ENCODE measurements around the gene CTU2. TPM values are rescaled to one million over a fixed set of nuclear protein-coding genes. Genes with fewer than 3 reads are reported as not detected.

CTU2 gene
- total and polyA plus RNA-seq, 2 of the 8 experiments (the other 6 are each of a cell fraction or from before 2014, with no cell fraction given): 32.7 to 42.9 TPM

DNA sequence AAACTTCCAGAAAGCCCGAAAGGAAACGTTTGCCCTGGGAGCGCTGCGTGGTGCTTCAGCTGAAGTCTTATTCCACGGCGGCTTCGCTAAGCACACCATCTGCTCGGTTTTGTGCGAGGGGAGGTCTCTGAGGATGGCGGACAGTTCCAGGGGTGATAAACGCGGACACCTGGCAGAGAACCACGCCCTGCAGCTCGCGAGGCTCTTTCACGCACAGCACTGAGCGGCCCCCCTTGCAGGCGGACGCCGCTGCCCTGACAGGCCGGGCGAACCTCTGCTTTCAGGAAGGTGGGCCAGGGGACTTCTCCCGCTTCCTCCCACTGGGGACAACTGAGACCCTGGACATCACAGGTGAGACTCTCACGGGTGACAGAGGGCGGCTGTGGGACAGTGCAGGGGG lies 47.1 kb upstream of the CTU2 start:
- Histone ChIP-seq H3K14ac (ENCODE audit: insufficient read length) (no peak overlapping the region), H3K4ac (replicated peaks; ENCODE audit: insufficient read length, low read depth, low read length) (no peak overlapping the region), H3K4me2 (ENCODE audit: insufficient read depth in 1 of 2, low read depth in 2 of 2, low read length in 2 of 2) (no peak overlapping the region), H2AFZ (ENCODE audit: low read length) (no peak overlapping the region), H2BK15ac (ENCODE audit: low read length) (no peak overlapping the region), H3K79me2 (ENCODE audit: control insufficient read depth in 1 of 2, insufficient read depth in 2 of 2, low read length in 2 of 2) (peaks cover 0 to 33% of the 10 kb centered on the region in 2 experiments; a peak in 3 of 4 replicates), H3K23ac (ENCODE audit: insufficient read length) (no peak overlapping the region), H4K91ac (replicated peaks; ENCODE audit: insufficient read length, low read length) (no peak overlapping the region), H3K27ac (ENCODE audit: low read depth, low read length) (no peak overlapping the region), H4K20me1 (replicated peaks in 1 of 2; ENCODE audit: control insufficient read depth in 1 of 2, insufficient read depth in 2 of 2, low read length in 2 of 2) (peaks cover 2 to 27% of the 10 kb centered on the region in 2 experiments), H3K36me3 (ENCODE audit: control insufficient read depth in 2 of 4, insufficient read depth in 4 of 4, low read length in 3 of 4) (peaks cover 3 to 22% (median 4%) of the 10 kb centered on the region in 4 experiments; a peak in 6 of 8 replicates), H3K23me2 (ENCODE audit: low read depth, low read length) (peaks cover 7% of the 10 kb centered on the region; the same call in 1 of the 2 replicates), H3K9ac (replicated peaks in 1 of 4; ENCODE audit: extremely low read depth in 1 of 4, low read depth in 3 of 4, low read length in 3 of 4) (no peak overlapping the region), H3K4me3 (ENCODE audit: extremely low read depth in 1 of 4, insufficient read depth in 2 of 4, low read depth in 3 of 4, low read length in 4 of 4) (no peak overlapping the region), H3K9me3 (ENCODE audit: insufficient read depth in 2 of 2, low read depth in 1 of 2, low read length in 1 of 2) (no peaks in the 10 kb centered on the region), H2BK120ac (replicated peaks; ENCODE audit: low read depth, low read length) (no peak overlapping the region), H3K79me1 (ENCODE audit: low read depth, low read length) (peaks cover 2% of the 10 kb centered on the region; the same call in 1 of the 2 replicates), H2AK5ac (ENCODE audit: low read depth, low read length) (no peak overlapping the region), H3K27me3 (replicated peaks in 1 of 4; ENCODE audit: control insufficient read depth in 3 of 4, extremely low read depth in 1 of 4, insufficient read depth in 3 of 4, low read length in 3 of 4) (no peaks in the 10 kb centered on the region), H3K18ac (ENCODE audit: extremely low read depth, low read length) (no peak overlapping the region), H2BK12ac (ENCODE audit: low read depth, low read length) (no peak overlapping the region), H3K56ac (replicated peaks; ENCODE audit: insufficient read length, low read depth, low read length) (no peak overlapping the region), H4K5ac (ENCODE audit: insufficient read length, low read depth, low read length) (no peak overlapping the region), H2BK5ac (ENCODE audit: low read depth, low read length) (no peak overlapping the region), H3K4me1 (replicated peaks in 1 of 4; ENCODE audit: control insufficient read depth in 3 of 4, insufficient read depth in 4 of 4, low read length in 3 of 4) (peaks cover 0 to 3% (median 0%) of the 10 kb centered on the region in 4 experiments; a peak in 2 of 7 replicates), H4K8ac (ENCODE audit: extremely low read depth, insufficient read depth, low read length) (peak overlapping the region; percentile 16; the same call in 1 of the 2 replicates), H2BK20ac (ENCODE audit: low read length) (no peak overlapping the region)
- DNase-seq (ENCODE audit: low read depth in 1 of 2, low spot score in 2 of 2): no peak
- no peak for FAIRE-seq
- 92% methylated on average over 25 of the region's 25 CpGs; no CpG with 5 or more reads in 1 of the 2 experiments for WGBS, 2 experiments (ENCODE audit: extremely low coverage in 1 of 2, insufficient coverage in 1 of 2, insufficient read length in 1 of 2, insufficient replicate concordance in 2 of 2, low coverage in 1 of 2, low lambda C conversion rate in 2 of 2, missing lambda C conversion rate in 1 of 2)
- POLR2A ChIA-PET (ENCODE audit: partially characterized antibody): interaction anchor here (1.2 to 2.3 kb wide), 3 partner anchors 9 to 28 kb away, joined by 3 to 6 read pairs (median 4); no protein-coding TSS in a partner anchor
- CTCF ChIA-PET (ENCODE audit: partially characterized antibody): interaction anchor here (1.5 kb wide), 1 partner anchor 14 kb away, joined by 5 read pairs; no protein-coding TSS in a partner anchor
- no peak for TF ChIP-seq SIN3A (conservative IDR thresholded peaks at IDR 0.05 in 1 of 2, IDR thresholded peaks at IDR 0.05 in 1 of 2; ENCODE audit: low read depth in 1 of 2, low read length in 2 of 2)
- no peak for TF ChIP-seq SP4 (IDR thresholded peaks at IDR 0.05; ENCODE audit: low read length)
- no peak for TF ChIP-seq CBX5 (IDR thresholded peaks at IDR 0.05; ENCODE audit: low read depth, low read length)
- no peak for TF ChIP-seq JUN (IDR thresholded peaks at IDR 0.05; ENCODE audit: low read depth, low read length)
- no peak for TF ChIP-seq MAFK (IDR thresholded peaks at IDR 0.05; ENCODE audit: low read depth, low read length)
- TF ChIP-seq TAF1 (IDR thresholded peaks at IDR 0.05; ENCODE audit: low read depth, low read length): no peak
- no peak for TF ChIP-seq TEAD4 (IDR thresholded peaks at IDR 0.05; ENCODE audit: low read depth, low read length)
- TF ChIP-seq RNF2 (IDR thresholded peaks at IDR 0.05; ENCODE audit: borderline replicate concordance, low read depth, low read length, missing control alignments, poor library complexity, severe bottlenecking): no peak
- TF ChIP-seq TBP (IDR thresholded peaks at IDR 0.05; ENCODE audit: low read depth, low read length): no peak
- no peak for TF ChIP-seq CTBP2 (IDR thresholded peaks at IDR 0.05; ENCODE audit: borderline replicate concordance, insufficient read depth, insufficient read length, low read length)
- TF ChIP-seq SP1 (IDR thresholded peaks at IDR 0.05; ENCODE audit: low read depth, low read length): no peak
- TF ChIP-seq, protein P1, sequence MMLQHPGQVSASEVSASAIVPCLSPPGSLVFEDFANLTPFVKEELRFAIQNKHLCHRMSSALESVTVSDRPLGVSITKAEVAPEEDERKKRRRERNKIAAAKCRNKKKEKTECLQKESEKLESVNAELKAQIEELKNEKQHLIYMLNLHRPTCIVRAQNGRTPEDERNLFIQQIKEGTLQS (IDR thresholded peaks at IDR 0.05; ENCODE audit: insufficient read depth, low read depth, low read length): no peak
- no peak for TF ChIP-seq ZNF274 (IDR thresholded peaks at IDR 0.05; ENCODE audit: borderline replicate concordance, extremely low read depth, low read length)

All from H1 (cell line).